Retinal pigment epithelial cell (primary cell): ENCODE data around the gene CD96.
A peak's percentile ranks its signal among the peaks of the same experiment; 100 is the strongest.
"Not testable (repeated sequence)": the region's sequence is repeated elsewhere in the genome, so short reads cannot be mapped to it uniquely, and the experiment has no call there.

ENCODE experiments used
- DNase-seq: peaks from one replicate; pipeline ENCODE4 v3.0.0-alpha.2; 2010; ENCODE audit warnings: low read depth
- H3K4me3 ChIP-seq: 2 replicates; pipeline ENCODE4 v1.5.1; 2011; ENCODE audit warnings: mild to moderate bottlenecking, low read length, control low read depth, moderate library complexity
- TF ChIP-seq, protein P1 (sequence below): conservative IDR thresholded peaks from 2 replicates; pipeline ENCODE4 v1.5.1; 2011; ENCODE audit warnings: low read depth, low read length, control low read depth, inconsistent platforms

Gene CD96

DNA sequence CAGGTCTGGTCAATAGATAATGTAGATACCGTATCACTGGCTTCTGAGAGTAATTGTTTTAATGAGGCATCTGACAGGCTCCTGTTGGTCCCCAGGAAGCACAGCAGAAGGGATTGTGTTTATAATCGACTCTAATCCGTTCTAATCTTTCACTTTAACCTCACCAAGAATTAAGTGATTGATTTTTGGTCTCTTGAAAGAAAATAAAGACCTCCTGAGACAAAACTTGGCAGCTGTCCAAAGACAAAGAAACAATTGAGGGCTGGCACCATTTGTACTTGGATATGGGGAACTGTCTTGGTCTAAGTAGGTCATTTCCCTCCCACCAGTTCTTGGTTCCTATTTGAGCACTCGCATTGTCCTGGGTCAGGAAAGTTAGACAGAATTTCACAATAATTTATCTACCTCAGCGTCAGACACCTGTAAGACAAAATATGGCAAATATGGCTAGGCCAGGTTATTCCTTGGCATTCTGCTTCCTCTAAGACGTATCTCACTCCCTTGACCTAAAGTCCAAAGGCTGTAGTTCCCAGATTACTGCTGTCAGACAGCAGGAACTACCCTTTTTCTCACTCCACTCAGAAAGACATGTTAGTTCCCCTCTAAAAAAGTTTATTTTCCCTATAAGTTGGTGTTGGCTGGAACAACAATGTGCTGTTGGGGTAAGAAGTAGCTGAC, 22.7 kb upstream of the CD96 start:
- DNase-seq: peak; percentile 78
- TF ChIP-seq, protein P1, sequence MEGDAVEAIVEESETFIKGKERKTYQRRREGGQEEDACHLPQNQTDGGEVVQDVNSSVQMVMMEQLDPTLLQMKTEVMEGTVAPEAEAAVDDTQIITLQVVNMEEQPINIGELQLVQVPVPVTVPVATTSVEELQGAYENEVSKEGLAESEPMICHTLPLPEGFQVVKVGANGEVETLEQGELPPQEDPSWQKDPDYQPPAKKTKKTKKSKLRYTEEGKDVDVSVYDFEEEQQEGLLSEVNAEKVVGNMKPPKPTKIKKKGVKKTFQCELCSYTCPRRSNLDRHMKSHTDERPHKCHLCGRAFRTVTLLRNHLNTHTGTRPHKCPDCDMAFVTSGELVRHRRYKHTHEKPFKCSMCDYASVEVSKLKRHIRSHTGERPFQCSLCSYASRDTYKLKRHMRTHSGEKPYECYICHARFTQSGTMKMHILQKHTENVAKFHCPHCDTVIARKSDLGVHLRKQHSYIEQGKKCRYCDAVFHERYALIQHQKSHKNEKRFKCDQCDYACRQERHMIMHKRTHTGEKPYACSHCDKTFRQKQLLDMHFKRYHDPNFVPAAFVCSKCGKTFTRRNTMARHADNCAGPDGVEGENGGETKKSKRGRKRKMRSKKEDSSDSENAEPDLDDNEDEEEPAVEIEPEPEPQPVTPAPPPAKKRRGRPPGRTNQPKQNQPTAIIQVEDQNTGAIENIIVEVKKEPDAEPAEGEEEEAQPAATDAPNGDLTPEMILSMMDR: no peak
- no peak overlapping the region for H3K4me3 ChIP-seq

DNA sequence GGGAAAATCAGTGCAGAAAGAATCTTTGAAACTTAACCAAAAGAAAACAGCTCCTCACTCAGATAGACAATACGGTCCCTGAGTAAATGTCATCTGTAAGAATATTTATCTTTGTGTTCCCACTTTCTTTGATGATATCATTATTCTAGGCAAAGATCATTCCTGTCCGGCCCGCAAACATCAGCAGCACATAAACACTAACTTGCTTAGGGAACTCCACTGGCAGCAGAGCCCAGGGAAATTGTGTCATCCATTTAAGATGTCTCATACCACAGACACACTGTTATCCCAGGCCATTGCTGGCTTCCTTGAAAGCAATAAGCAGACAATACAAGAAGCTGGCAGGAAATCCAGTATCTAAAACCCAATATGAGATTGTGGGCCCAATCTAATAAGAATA, 20.1 kb upstream of the CD96 start:
- DNase-seq: no peak
- TF ChIP-seq, protein P1: no peak
- no peak overlapping the region for H3K4me3 ChIP-seq

DNA sequence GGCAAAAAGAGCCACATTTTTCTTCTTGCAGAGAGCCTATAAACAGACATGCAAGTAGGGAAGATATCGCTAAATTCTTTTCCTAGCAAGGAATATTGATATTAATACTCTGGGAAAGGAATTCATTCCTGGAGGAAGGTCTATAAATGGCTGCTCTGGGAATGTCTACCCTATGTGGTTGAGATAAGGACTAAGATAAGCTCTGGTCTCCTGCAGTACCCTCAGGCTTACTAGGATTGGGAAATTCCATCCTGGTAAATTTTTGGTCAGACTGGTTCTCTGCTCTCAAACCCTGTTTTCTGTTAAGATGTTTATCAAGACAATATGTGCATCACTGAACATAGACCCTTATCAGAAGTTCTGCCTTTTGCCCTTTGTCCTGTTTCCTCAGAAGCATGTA, 17.5 kb upstream of the CD96 start:
- DNase-seq: not testable (repeated sequence)

DNA sequence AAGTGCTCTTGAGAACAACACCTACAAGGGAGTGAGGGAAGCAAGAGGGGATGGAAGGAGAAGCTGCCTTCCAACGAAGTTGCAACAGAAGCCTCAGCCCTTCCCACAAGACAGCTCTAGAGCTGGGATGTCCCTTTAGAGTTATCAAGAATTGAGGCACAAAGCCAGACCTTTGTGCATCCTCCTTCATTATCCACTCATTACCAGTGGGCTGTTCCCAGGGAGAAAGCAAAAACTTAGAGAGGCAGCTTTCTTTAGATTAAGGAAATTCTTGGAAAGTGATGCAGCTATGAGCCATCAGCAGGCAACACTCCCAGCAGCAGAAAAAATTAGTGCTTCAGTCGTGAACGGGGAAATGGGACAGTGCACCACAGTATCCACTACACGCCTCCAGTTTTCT, 10.6 kb upstream of the CD96 start:
- DNase-seq: no peak
- TF ChIP-seq, protein P1: no peak
- H3K4me3 ChIP-seq: no peak overlapping the region

More for the DNA sequence above, 17.5 kb upstream of the CD96 start:
- H3K4me3 ChIP-seq: not testable (repeated sequence)

DNA sequence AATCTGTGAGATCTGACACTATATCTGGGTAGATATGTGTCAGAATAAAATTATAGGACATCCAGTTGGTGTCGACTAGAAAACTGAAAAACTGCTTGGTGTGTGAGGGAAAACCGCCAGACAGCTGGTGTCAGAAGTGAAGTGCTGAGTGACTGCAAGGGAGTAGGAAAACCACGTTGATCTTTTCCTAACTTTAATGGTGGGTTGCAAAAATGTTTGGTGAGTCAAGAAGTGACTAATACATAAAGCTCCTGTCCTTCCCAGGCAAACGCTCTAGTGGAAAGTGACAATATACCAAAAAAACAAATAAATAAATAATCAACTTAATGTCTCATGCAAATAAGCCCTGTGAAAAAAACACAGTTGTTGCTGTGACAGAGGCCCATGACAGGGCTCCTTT, 7.3 kb upstream of the CD96 start:
- TF ChIP-seq, protein P1: no peak
- no peak for DNase-seq
- no peak overlapping the region for H3K4me3 ChIP-seq

DNA sequence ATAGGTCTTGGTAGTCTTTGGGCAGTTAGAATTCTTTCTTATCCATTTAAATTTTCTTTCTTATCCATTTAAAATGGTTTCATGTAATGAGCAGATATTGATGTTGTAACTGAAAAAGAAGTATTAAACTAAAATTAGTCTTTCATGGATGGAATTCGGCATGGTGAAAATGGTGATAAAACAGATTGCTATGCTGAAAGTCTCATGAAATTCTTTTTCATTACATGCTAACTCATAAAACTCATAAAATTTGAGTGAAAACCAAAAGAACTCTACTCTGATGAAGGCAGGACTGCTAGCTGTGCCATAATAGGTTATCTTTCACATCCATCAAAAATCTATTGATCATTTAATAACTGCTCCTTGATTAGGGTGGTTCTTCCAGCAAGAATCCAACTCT, 3.9 kb upstream of the CD96 start:
- TF ChIP-seq, protein P1: no peak
- no peak overlapping the region for H3K4me3 ChIP-seq
- DNase-seq: no peak

DNA sequence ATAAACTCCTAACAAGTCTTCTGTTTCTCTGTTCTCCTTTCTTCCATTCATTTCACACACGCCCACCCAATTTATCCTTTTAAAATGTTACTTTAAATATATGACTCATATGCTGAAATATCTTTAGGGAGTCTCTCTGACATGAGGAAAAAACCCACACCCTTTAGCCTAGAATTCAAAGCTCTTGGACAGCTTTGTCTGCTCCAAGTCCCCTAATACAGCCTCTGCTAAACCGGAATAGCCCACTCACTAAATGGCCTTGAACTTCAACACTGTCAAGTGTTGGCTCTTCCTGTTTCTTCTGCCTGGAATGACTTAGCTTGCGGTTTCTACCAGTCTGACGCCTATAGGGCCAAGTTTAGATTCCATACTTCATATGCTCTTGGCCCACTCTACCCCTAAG, 3.3 kb upstream of the CD96 start:
- TF ChIP-seq, protein P1: no peak
- no peak overlapping the region for H3K4me3 ChIP-seq
- DNase-seq: peak; percentile 23
